Raji (cell line): Measurements from ENCODE around the gene AFAP1.

ENCODE experiments used
- POLR2A ChIP-seq: IDR thresholded peaks from 2 replicates; pipeline ENCODE4 v1.6.1; 2011; ENCODE audit warnings: low read depth, low read length, control low read depth; ENCODE audit not compliant: insufficient read depth

Gene AFAP1

DNA sequence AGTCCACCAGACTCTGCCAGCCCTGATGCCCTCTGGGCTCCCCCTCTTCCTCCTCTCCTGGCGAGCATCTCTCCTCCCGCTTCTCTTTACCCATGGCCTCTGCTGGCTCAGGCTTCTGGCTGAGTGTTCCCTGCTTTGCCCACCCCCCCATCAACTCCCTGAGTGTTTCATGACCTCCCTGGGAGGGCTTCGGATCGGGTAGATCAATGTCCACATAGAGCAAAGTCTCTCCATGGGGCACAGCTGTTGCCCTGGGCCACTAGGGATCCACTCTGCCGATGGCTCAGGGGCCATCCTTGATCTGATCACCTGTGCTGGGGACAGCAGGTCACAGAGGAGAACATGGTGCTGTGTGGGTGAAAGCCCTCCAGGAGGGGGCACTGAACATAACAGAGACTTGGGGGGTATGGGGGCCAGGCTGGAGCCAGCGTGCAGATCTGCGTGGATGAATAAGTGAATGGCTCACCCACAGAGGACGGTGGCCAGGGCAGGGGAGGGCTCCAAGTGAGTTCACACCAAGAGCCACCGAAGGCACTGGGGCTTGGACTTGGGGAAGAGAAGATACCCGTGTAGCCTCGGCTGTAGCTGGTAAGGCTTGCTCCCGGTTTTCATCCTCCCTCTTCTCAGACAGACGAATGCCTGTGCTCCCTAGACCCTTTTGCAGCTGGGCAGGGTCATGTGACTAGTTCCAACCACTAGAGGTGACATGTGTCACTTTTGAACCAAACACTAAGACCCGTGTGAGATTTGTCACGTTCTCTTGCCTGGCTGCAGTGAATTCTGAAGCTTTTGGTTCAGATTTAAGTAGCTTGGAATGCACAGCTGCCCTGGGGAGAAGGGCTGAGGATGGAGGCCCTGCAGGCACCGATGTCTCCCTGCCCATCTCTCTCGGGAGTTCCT is 23.2 kb upstream of the AFAP1 start:
- no peak for TF ChIP-seq POLR2A

DNA sequence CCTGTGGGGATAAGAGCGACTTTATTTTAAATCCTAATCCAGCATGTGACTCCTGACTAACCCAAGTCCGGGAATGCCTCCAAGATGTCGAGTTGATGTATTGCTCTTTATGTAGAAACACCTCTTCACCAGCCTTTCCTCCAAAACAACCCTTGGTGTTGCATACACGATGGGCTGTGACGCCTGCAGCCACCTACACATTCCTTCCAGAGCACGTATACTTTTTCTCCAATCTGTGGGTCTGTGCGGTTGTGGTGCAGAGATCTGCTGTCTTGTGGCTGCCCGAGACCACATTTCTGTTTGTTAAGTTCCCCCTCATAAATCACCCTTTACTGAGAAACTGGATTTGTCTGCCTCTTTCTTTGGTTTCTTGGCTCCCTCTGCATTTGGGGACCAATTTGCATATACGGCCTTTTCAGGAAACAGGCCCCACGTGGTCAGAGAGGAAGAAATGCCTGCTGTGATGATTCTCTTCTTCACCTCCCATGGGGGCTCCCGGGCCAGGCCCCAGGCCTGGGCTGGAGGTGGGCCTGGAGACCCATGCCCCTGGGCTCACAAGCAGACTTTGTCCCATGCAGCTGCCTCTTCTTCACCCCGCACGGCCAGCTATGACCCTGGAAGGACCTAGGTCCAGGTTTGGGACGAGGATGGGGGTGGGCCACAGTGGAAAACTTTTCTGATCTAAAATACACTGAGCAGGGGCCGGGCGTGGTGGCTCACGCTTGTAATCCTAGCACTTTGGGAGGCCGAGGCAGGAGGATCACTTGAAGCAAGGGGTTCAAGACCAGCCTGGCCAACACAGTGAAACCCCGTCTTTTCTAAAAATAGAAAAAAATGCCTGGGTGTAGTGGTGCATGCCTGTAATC is 21.4 kb upstream of the AFAP1 start:
- TF ChIP-seq POLR2A: no peak

DNA sequence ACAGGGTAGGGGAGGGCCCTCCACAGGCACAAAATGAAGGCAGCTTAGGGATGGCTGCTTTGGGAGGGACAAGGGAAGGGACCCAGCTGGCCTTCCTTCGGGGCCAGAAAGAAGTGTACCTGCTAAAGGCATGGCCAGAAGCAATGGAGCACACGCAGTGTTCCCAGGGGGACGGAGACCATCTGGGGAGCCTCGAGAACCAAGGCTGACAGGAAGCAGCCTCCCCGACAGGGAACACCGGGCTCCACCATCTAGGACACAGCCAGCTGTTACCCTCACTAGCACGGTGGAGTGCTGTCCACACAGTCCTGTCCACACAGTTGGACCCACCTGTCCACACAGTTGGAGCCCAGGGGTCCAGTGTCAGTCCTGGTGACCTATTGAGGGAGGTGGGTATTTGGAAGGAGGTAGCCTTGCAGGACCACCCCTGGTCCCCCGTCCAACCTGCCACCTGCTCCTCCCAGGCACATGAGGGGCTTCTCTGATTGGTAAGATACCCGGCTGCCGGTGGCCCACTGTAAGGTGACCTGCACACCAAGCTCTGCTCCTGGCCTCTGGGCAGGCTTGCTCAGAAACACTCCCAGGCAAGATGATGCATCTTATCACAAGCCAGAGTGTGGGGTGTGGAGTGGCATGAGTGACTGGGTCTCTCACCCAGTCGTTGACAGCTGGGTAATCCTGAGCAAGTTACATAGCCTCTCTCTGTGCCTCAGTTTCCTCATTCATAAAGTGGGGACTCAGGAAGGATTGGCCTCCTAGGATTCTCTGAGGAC is 20.5 kb upstream of the AFAP1 start:
- no peak for TF ChIP-seq POLR2A

DNA sequence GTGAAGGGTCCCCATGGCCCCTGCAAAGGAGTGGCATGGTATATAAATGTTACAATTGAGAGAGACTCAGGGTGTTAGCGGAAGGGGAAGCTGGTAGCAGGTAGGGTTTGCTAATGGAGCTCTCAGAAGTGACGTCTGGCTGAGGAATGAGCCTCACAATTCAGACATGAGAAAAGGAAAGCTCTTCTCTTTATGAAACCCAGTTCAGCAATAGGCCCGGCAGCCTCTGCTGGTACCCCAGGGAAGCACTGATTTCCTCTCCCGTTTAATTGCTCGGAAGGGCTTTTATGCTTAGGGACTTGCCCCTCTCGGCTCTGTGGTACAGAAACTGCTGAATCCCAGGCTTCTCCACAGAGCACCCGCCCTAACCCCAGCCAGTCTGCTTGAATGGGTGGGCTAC is 19.4 kb upstream of the AFAP1 start:
- TF ChIP-seq POLR2A: no peak

DNA sequence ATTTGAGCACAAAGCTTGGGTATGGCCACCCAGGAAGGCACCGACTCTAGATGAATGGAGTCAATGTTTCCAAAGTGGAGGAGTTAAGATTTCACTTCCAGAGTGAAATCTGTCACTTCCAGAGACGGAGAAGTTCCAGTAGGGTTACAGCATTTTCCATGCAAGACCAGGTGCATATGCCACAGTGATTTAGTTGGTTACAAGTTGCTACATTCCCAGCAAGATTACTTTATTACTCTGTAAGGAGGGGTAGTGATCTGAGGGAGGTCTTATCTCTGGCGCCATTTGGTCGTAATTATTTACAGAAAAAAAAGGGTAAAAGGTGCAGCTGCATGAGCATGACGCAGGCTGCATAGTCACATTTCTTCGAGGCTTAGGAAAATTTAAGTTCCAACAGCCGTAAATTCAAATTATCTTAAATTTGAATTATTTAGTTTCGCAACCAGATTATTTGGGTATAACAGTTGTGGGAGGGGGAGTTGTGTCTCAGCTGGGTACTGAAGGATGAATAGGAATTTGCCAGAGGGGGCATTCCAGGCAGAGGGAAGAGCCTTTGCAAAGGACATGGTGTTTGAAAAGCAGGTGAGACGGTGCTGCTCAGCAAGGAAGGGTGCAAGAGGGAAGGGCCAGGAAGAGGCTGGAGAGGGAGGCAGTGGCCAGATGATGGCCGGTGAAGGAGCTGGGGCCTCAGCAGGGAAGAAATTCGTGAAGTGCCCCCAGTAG is 17.4 kb upstream of the AFAP1 start:
- TF ChIP-seq POLR2A: no peak

DNA sequence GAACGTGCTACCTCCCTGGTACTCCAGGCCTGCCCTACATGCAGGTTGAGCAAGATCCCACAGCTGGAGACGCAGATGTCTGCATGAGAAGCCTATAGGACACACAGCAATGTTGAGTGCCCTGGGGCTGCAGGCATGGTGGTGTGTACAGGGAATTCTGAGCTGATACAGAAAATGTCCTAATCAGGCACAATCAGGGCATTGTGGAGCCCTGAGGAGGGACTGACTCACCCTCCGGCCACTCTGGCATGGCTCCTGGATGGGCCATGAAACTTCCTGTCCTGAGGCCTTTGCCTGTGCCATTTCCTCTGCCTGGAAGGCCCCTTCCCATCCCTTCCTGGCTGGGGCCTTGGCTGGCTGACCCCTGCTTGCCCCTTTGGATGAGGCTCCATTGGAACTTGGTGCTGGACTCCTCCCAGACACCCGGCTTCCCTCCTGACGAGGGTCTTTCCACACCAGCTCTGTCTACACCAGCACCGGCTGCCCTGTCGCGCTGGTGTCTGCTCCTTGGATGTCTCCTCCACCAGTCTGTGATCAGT is 16.7 kb upstream of the AFAP1 start:
- TF ChIP-seq POLR2A: no peak

DNA sequence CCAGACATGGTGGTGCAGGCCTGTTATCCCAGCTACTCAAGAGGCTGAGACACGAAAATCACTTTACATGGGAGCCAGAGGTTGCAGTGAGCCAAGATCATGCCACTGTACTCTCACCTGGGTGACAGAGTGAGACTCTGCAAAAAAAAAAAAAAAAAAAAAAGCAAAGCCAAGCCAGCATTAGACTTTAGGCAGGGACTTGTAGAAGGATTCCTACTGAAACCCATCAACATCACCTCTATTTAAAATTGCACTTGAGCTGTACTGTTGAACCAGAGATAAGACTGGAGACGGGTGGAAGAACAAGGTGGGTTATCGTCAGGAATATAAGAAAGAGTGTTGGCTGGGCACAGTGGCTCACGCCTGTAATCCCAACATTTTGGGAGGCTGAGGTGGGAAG is 15.7 kb upstream of the AFAP1 start:
- TF ChIP-seq POLR2A: no peak

DNA sequence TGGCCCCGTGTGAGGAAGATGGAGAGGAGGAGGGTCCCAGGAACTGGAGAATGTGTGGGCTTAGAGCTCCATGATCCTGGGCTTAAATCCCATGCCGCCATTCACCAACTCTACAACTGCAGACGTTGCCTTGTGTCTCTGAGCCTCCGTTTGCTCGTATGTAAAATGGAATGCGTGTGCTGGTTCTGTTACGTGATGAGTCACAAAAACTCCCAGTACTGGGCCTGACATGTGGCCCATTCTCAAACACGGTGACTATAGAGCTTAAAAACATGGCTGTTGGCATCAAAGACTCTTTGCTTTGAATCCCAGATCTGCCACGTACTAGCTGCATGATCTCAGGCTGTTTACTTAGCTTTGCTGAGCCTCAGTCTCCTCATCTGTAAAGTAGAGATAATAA is 13.0 kb upstream of the AFAP1 start:
- TF ChIP-seq POLR2A: no peak

DNA sequence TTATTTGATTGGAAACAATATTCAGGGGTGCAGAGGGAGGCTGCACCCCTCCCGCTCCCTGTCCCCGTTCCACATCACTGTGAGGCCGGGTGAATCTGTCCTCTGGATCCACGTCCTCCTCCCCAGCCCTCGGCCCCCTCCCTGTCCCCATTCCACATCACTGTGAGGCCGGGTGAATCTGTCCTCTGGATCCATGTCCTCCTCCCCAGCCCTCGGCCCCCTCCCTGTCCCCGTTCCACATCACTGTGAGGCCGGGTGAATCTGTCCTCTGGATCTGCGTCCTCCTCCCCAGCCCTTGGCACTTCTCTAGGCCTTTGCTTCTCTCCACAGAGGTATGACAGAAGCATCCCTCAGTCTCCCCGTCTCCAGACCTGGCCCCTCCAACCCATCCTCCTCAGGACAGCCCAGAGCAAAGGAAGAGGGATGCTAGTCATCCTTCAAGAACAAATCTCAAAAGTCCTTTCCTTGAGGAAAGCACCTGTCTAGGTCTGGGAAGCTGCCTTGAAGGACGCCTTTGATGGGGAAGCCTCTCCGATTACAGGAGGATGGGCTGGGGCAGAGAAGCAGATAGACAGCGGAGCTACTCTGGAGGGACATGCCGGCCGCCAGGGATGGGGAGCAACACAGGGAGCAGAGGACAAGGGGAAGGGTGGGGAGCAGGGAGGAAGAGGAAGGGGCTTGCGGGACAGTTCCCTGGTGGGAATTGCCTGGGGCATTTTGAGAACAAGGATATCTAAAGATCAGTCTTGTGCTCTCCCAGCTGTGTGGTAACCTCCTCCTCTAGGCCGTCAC is 10.8 kb upstream of the AFAP1 start:
- no peak for TF ChIP-seq POLR2A

DNA sequence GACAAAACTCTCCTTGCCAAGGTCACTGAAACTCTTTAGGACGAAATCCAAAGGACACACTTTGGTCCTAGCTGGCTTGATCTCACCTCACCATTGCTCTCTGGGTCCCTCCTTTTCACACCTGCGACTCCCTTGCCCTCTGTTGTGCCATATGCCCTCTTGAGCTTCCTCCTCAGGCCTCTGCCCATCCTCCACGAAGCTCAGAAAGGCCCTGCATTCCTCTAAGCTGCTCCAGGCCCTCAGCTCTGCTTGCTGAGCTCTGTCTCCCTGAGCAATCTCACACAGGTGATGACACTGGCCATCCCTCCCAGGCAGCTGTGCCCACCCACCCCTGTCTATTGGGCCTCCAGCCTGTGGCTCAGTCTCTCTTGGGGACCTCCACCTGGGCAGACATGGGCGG is 10.1 kb upstream of the AFAP1 start:
- no peak for TF ChIP-seq POLR2A

DNA sequence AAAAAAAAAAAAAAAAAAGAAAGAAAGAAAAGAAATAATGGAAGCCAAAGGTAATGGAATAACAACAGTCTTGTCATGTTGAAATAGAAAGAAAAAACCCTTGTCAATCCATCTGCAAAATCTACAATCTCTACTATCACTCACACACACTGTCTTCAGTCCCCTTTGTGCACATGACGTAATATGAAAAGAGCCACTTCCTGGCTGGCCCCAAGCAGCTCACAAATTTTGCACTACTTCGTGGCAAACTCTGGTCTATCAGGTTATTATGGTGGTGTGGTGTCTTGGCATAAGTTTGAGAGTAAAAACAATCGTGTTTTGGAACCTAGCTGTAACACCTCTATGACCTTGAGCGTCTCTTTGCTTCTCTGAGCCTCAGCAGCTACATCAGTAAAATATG is 8.3 kb upstream of the AFAP1 start:
- TF ChIP-seq POLR2A: no peak

DNA sequence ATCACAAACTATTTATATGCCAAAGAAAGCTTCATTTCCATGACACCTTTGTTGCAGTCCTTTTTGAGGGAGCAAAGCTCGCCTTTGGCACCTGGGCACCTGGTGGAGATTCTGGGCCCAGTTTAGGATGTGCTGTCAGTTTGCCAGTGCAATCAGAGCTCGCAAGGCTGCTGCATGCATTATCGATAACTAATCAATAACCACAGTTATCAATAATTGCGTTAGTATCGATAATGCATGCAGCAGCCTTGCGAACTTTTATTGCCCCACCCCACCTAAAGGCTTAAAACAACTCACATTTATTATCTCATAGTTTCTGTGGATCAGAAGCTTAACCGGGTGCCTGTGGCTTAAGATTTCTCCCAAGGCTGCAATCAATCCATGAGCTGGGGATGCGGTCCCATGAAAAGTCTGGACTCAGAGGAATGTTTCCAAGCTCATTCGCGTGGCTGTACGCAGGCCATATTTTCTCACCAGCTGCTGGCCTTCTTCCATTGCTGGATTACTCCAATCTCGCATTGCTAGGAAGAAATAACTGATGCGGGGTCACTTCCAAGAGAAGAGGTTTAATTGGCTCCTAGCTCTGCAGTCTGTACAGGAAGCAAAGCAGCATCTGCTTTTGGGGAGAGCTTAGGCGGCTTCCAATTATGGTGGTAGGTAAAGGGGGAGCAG is 6.2 kb upstream of the AFAP1 start:
- no peak for TF ChIP-seq POLR2A

DNA sequence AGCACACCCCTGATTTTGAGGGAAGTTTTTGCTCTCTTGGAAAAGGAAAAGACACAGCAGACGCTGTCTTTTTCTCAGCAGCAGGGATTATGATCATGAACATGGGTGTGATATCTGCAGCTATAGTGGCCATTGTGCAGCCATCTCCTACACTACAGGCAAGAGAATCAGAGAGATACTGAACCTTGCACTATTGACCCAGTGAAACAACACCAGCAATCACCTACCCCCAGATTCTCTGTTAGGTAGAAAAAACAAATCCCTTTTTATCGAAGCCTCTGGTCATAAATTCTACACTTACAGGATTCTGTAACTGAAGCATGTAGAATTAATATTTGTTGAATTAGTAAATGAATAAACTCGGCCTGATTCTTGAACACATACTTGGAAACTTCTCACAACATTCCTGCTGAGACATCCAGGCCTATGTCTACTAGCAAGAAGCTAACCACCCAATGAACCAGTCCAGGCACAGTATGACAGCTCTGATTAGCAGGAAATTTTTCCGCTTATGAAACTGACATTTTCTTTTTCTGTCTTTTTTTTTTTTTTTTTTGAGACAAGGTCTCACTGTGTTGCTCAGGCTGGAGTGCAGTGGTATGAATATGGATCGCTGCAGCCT is 5.0 kb upstream of the AFAP1 start:
- no peak for TF ChIP-seq POLR2A
